HL-60 (cell line): ENCODE measurements around the gene RSF1.

Source experiments
- POLR2AphosphoS5 ChIP-seq: IDR thresholded peaks from 2 replicates; pipeline ENCODE4 v1.6.1; 2012; ENCODE audit warnings: low read depth
- SPI1 ChIP-seq: IDR thresholded peaks from 2 replicates; pipeline ENCODE4 v1.6.1; 2012; ENCODE audit warnings: low read depth, mild to moderate bottlenecking, borderline replicate concordance
- TF ChIP-seq, protein P1 (sequence below): IDR thresholded peaks from one replicate; pipeline ENCODE4 v1.5.1; 2011; ENCODE audit warnings: low read length, control low read depth, inconsistent platforms; ENCODE audit not compliant: insufficient read depth
- TF ChIP-seq, protein P2 (sequence below): IDR thresholded peaks from 2 replicates; pipeline ENCODE4 v1.6.1; 2012; ENCODE audit warnings: low read depth; ENCODE audit not compliant: insufficient replicate concordance

DNA sequence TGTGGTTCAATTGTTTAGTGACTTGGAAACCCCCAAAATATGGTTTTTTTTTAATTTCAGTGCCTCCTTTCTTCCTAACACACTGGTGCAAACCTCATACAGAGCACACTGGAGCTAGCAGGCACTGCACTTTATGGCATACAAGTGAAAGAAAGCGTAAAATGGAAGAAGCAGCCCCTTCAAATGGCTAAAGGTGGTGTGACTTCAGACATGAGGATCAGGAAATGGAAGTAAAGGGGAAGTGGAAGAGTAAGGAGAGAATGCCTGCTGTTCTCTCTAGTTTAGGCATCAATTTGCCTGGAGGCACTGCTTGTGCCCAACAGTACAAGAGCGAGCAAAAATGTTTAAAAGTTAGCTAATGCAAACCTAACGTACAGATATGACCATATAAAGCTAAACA lies 5.7 kb downstream of the RSF1 start:
- TF ChIP-seq, protein P1, sequence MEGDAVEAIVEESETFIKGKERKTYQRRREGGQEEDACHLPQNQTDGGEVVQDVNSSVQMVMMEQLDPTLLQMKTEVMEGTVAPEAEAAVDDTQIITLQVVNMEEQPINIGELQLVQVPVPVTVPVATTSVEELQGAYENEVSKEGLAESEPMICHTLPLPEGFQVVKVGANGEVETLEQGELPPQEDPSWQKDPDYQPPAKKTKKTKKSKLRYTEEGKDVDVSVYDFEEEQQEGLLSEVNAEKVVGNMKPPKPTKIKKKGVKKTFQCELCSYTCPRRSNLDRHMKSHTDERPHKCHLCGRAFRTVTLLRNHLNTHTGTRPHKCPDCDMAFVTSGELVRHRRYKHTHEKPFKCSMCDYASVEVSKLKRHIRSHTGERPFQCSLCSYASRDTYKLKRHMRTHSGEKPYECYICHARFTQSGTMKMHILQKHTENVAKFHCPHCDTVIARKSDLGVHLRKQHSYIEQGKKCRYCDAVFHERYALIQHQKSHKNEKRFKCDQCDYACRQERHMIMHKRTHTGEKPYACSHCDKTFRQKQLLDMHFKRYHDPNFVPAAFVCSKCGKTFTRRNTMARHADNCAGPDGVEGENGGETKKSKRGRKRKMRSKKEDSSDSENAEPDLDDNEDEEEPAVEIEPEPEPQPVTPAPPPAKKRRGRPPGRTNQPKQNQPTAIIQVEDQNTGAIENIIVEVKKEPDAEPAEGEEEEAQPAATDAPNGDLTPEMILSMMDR = no peak
- no peak for TF ChIP-seq POLR2AphosphoS5
- TF ChIP-seq SPI1 = peak; percentile 44; the same call in 1 of the 2 replicates
- TF ChIP-seq, protein P2, sequence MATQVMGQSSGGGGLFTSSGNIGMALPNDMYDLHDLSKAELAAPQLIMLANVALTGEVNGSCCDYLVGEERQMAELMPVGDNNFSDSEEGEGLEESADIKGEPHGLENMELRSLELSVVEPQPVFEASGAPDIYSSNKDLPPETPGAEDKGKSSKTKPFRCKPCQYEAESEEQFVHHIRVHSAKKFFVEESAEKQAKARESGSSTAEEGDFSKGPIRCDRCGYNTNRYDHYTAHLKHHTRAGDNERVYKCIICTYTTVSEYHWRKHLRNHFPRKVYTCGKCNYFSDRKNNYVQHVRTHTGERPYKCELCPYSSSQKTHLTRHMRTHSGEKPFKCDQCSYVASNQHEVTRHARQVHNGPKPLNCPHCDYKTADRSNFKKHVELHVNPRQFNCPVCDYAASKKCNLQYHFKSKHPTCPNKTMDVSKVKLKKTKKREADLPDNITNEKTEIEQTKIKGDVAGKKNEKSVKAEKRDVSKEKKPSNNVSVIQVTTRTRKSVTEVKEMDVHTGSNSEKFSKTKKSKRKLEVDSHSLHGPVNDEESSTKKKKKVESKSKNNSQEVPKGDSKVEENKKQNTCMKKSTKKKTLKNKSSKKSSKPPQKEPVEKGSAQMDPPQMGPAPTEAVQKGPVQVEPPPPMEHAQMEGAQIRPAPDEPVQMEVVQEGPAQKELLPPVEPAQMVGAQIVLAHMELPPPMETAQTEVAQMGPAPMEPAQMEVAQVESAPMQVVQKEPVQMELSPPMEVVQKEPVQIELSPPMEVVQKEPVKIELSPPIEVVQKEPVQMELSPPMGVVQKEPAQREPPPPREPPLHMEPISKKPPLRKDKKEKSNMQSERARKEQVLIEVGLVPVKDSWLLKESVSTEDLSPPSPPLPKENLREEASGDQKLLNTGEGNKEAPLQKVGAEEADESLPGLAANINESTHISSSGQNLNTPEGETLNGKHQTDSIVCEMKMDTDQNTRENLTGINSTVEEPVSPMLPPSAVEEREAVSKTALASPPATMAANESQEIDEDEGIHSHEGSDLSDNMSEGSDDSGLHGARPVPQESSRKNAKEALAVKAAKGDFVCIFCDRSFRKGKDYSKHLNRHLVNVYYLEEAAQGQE = no peak
